K562 (cell line): Measurements from ENCODE around the gene BAG1. TPM values are rescaled to one million over a fixed set of nuclear protein-coding genes. Genes with fewer than 3 reads are reported as not detected.

Experiments
- ATAC-seq: fragments of 200-7000 bp; cut with Tn5 transposase; 3 replicates; pipeline ENCODE4 v1.9.1; 2020; ENCODE audit warnings: moderate library complexity
- BruUV-seq: library from RNA; stranded (reverse); fragments of 400-500 nt; replicated peaks from 2 replicates; lab custom pipeline; 2021; lab: Mats Ljungman, UMichigan
- CTCF ChIA-PET: fragments of 300-600 bp; formaldehyde crosslinking; extraction: SDS; loops from one replicate; lab custom pipeline; 2021; ENCODE audit warnings: low intra/inter-chr PET ratio; lab: Yijun Ruan, JAX
- POLR2A ChIA-PET: fragments of 300-600, 350-650 bp; sonication (Branson Sonifier 250); formaldehyde crosslinking; extraction: SDS; loops from one replicate; lab custom pipeline; 2021; ENCODE audit warnings: antibody characterized with exemption, inconsistent platforms; lab: Yijun Ruan, JAX
- DNase-seq, 4 experiments: peaks; one replicate each; pipeline versions ENCODE4 v3.0.0 to v3.0.0-alpha.2; 2011 to 2018; ENCODE audit warnings: low spot score in 3 of 4, mixed read lengths in 3 of 4; ENCODE audit errors: extremely low read depth in 1 of 4
- FAIRE-seq: peaks from 2 replicates; lab custom pipeline; 2011; peaks lifted over from hg19 to GRCh38; lab: Jason Lieb, UNC
- H2AFZ ChIP-seq: 2 replicates; pipeline ENCODE4 v1.6.0; 2011; ENCODE audit warnings: low read depth, low read length, control low read depth, inconsistent platforms
- H3K27ac ChIP-seq: fragments of 200-600 bp; 3 replicates; pipeline ENCODE4 v1.8.0; 2011; ENCODE audit warnings: low read depth, mild to moderate bottlenecking, control low read depth, inconsistent platforms, low read length, moderate library complexity, mixed read lengths; ENCODE audit errors: extremely low read depth
- H3K27me3 ChIP-seq, 2 experiments: fragments of 300-600 bp in 1 of 2; 2 replicates in 1 of 2; 3 replicates in 1 of 2; pipeline versions ENCODE4 v1.6.0 to v1.8.0; 2011; ENCODE audit warnings: inconsistent platforms in 2 of 2, low read length in 2 of 2, mild to moderate bottlenecking in 1 of 2, mixed read lengths in 1 of 2, moderate library complexity in 1 of 2; ENCODE audit not compliant: control insufficient read depth in 2 of 2, insufficient read depth in 2 of 2
- H3K36me3 ChIP-seq: fragments of 300-600 bp; 3 replicates; pipeline ENCODE4 v1.8.0; 2011; ENCODE audit warnings: mild to moderate bottlenecking, low read length, inconsistent platforms; ENCODE audit not compliant: control insufficient read depth, insufficient read depth
- H3K4me1 ChIP-seq, 2 experiments: fragments of 200-600 bp in 1 of 2; replicated peaks in 1 of 2; 2 replicates in 1 of 2; 3 replicates in 1 of 2; pipeline versions ENCODE4 v1.5.1 to v1.8.0; 2011; ENCODE audit warnings: inconsistent platforms in 2 of 2, low read length in 2 of 2, mild to moderate bottlenecking in 1 of 2, mixed read lengths in 1 of 2, moderate library complexity in 1 of 2; ENCODE audit not compliant: control insufficient read depth in 2 of 2, insufficient read depth in 2 of 2
- H3K4me2 ChIP-seq: 2 replicates; pipeline ENCODE4 v1.6.1; 2011; ENCODE audit warnings: low read length, control low read depth, inconsistent platforms, mixed read lengths; ENCODE audit not compliant: insufficient read depth
- H3K4me3 ChIP-seq: fragments of 200-600 bp; sonication (generic), shearing (Covaris generic); 2 replicates; pipeline ENCODE4 v1.5.1; 2016; ENCODE audit warnings: control low read depth, inconsistent platforms
- H3K79me2 ChIP-seq: fragments of 200-600 bp; 3 replicates; pipeline ENCODE4 v1.8.0; 2011; ENCODE audit warnings: low read length, inconsistent platforms; ENCODE audit not compliant: control insufficient read depth, insufficient read depth
- H3K9ac ChIP-seq, 2 experiments: 2 replicates each; pipeline versions ENCODE4 v1.6.0 to v1.6.1; 2011; ENCODE audit warnings: low read depth in 2 of 2, low read length in 2 of 2, control low read depth in 1 of 2, inconsistent platforms in 1 of 2, mild to moderate bottlenecking in 1 of 2, mixed read lengths in 1 of 2; ENCODE audit not compliant: insufficient read depth in 1 of 2
- H3K9me1 ChIP-seq: one replicate; pipeline ENCODE4 v1.6.0; 2011; ENCODE audit warnings: inconsistent platforms, mild to moderate bottlenecking, low read length, moderate library complexity; ENCODE audit not compliant: control insufficient read depth, insufficient read depth
- H3K9me3 ChIP-seq: replicated peaks from 2 replicates; pipeline ENCODE4 v1.5.1; 2011; ENCODE audit warnings: low read depth, low read length, inconsistent platforms; ENCODE audit not compliant: control insufficient read depth, insufficient read depth
- H4K20me1 ChIP-seq: replicated peaks from 2 replicates; pipeline ENCODE4 v1.6.1; 2011; ENCODE audit warnings: low read length, inconsistent platforms, mixed read lengths; ENCODE audit not compliant: control insufficient read depth, insufficient read depth
- GATA2 ChIP-seq: sonication (generic); formaldehyde crosslinking; IDR thresholded peaks from 2 replicates; pipeline ENCODE4 v1.4.0; 2020; ENCODE audit warnings: mild to moderate bottlenecking, missing genetic modification reagents
- TAF15 ChIP-seq: fragments of 200-400 bp; formaldehyde crosslinking; IDR thresholded peaks from 2 replicates; pipeline ENCODE4 v1.6.1; 2017; ENCODE audit warnings: mild to moderate bottlenecking, low read depth, low read length, moderate library complexity
- ZNF316 ChIP-seq: fragments of 450-650 bp; IDR thresholded peaks from 2 replicates; pipeline ENCODE4 v1.6.1; 2016
- WGBS: fragments of 100-300 bp; shearing (Covaris generic); methylation state at CpG from one replicate; pipeline ENCODE4 v1.1.6; 2016; ENCODE audit warnings: low coverage, mixed read lengths; ENCODE audit not compliant: insufficient coverage; ENCODE audit errors: missing lambda C conversion rate; 5-methylcytosine and 5-hydroxymethylcytosine counted together
- in situ Hi-C: fragments of 300-500 bp; cut with MboI; formaldehyde crosslinking; loops from 4 replicates; pipeline ENCODE4 v1.15.0; 2018; ENCODE audit warnings: inconsistent platforms, mixed read lengths
- intact Hi-C: fragments of 100-400 bp; cut with micrococcal nuclease; formaldehyde crosslinking; loops from 2 replicates; pipeline ENCODE4 v1.14.2; 2022
- polyA plus RNA-seq, 8 experiments: library from polyadenylated mRNA; depleted of rRNA in 4 of 8; stranded (reverse) in 5 of 8; unstranded in 3 of 8; fragments of >200 nt; fragmentation: Nextera tagmentation in 2 of 8; fragmentation: Illumina TruSeq in 1 of 8; extraction: Ambion mirVana in 2 of 8; extraction: Trizol in 1 of 8; gene quantifications; 2 replicates each; pipeline versions ENCODE4 v1.2.1 to v1.2.3, GENCODE V29; 2011 to 2014; ENCODE audit warnings: inconsistent platforms in 1 of 8, missing spikeins in 1 of 8
- total RNA-seq, 7 experiments: library from RNA; depleted of rRNA in 6 of 7; stranded (reverse); fragments of >200 nt in 6 of 7; fragmentation: Illumina TruSeq in 2 of 7; extraction: Trizol in 2 of 7; gene quantifications; 2 replicates each; pipeline versions ENCODE4 v1.2.1 to v1.2.3, GENCODE V29; 2011 to 2021; ENCODE audit warnings: low replicate concordance in 1 of 7
- TF ChIP-seq, protein P1 (sequence below): fragments of 450-650 bp; IDR thresholded peaks from 2 replicates; pipeline ENCODE4 v1.7.0; 2016; ENCODE audit warnings: borderline replicate concordance

The BAG1 gene
- total and polyA plus RNA-seq, 9 of the 15 experiments (the other 6 are each of a cell fraction or from before 2014, with no cell fraction given), result 9.7 to 106 (median 56.9) TPM

DNA sequence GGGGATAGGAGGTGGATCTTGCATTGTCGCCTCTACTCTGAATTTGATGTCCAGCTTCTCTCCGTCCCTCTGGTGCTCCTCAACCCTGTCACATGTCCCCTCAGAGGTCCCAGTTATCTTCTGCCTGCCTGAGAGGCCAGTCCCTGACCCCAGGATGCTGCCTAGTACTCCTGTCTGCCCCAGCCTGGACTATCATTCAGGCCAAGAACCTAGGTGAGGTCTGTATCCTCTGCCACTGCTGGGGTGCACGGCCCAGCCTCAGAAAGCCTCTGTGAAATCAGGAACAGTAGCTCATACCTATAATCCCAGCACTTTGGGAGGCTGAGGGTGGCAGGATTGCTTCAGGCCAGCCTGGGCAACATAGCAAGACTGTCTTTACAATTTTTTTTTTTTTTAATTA is 15.9 kb downstream of the BAG1 start:
- ATAC-seq, result no peak
- H3K27ac ChIP-seq, result no peak overlapping the region
- no TSS peak for BruUV-seq

More for the DNA sequence above, 15.9 kb downstream of the BAG1 start:
- no peaks in the 10 kb centered on the region for H3K4me1 ChIP-seq
- H4K20me1 ChIP-seq, result no peaks in the 10 kb centered on the region; the same call in 1 of the 2 replicates
- intact Hi-C loops, result no loop called here
- DNase-seq (no peak), FAIRE-seq (no peak)
- peaks cover 20% of the 10 kb centered on the region; the same call in 2 of the 3 replicates for H3K36me3 ChIP-seq
- no peak for TF ChIP-seq ZNF316
- no peak for TF ChIP-seq TAF15
- no peak for TF ChIP-seq GATA2 (CRISPR knock-in tag)
- TF ChIP-seq, protein P1, sequence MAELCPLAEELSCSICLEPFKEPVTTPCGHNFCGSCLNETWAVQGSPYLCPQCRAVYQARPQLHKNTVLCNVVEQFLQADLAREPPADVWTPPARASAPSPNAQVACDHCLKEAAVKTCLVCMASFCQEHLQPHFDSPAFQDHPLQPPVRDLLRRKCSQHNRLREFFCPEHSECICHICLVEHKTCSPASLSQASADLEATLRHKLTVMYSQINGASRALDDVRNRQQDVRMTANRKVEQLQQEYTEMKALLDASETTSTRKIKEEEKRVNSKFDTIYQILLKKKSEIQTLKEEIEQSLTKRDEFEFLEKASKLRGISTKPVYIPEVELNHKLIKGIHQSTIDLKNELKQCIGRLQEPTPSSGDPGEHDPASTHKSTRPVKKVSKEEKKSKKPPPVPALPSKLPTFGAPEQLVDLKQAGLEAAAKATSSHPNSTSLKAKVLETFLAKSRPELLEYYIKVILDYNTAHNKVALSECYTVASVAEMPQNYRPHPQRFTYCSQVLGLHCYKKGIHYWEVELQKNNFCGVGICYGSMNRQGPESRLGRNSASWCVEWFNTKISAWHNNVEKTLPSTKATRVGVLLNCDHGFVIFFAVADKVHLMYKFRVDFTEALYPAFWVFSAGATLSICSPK, result no peak
- H3K9me3 ChIP-seq, result no peaks in the 10 kb centered on the region
- no peak overlapping the region for H3K4me2 ChIP-seq
- no peaks in the 10 kb centered on the region for H3K27me3 ChIP-seq
- no peak overlapping the region for H3K9ac ChIP-seq
- CTCF ChIA-PET, result interaction anchor here (0.5 kb wide), 1 partner anchor 1294 kb away, joined by 3 read pairs; no protein-coding TSS in a partner anchor
- WGBS, result 96% methylated on average over 3 of the region's 3 CpGs
- H3K9me1 ChIP-seq, result no peaks in the 10 kb centered on the region
- no peaks in the 10 kb centered on the region for H3K79me2 ChIP-seq
- no peak overlapping the region for H3K4me3 ChIP-seq
- POLR2A ChIA-PET, result interaction anchor here (1.1 kb wide), 3 partner anchors 10 to 15 kb away, joined by 3 to 5 read pairs (median 4); no protein-coding TSS in a partner anchor
- in situ Hi-C loops, result loop anchor here (25.0 kb wide), 2 partner anchors 686 to 861 kb away; partner anchors contain the start of genes ACO1, NDUFB6, SMIM27 and TOPORS
- no peak overlapping the region for H2AFZ ChIP-seq
